ENCODE results near the gene DDX51. TPM values are rescaled to one million over a fixed set of nuclear protein-coding genes. Genes with fewer than 3 reads are reported as not detected.

Gene DDX51
- total RNA-seq, 1 experiment from 2014 or later: 29.3 TPM

DNA sequence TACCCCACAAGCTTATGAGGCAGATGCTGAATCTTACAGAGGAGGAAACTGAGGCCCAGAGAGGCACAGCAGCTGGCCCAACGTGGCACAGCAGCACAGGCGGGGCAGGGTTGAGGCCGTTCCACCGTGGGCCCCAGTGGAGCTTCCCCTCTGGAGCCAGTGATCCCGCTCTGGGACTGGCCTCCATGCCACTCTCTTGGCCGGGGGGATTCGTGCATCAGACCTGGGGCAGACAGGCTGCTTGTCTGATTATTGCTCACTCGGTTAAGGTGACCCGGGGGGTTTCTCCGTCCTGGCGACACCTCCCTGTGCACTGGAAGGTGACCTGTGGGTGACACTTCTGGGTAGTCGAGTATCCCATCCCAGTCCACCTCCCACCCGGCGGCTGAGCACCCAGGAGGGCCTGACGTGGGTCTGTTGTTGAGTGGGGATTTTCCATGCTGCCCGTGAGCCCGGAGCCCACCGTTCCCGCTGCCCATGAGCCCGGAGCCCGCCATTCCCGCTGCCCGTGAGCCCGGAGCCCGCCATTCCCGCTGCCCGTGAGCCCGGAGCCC is 27.9 kb upstream of the DDX51 start:
- in situ Hi-C loops (cut with HindIII; ENCODE audit: low pct_unique_long_range_greater_than_20kb, low sequenced_read_pairs): no loop called here
- POLR2A ChIA-PET: no interaction called here

DNA sequence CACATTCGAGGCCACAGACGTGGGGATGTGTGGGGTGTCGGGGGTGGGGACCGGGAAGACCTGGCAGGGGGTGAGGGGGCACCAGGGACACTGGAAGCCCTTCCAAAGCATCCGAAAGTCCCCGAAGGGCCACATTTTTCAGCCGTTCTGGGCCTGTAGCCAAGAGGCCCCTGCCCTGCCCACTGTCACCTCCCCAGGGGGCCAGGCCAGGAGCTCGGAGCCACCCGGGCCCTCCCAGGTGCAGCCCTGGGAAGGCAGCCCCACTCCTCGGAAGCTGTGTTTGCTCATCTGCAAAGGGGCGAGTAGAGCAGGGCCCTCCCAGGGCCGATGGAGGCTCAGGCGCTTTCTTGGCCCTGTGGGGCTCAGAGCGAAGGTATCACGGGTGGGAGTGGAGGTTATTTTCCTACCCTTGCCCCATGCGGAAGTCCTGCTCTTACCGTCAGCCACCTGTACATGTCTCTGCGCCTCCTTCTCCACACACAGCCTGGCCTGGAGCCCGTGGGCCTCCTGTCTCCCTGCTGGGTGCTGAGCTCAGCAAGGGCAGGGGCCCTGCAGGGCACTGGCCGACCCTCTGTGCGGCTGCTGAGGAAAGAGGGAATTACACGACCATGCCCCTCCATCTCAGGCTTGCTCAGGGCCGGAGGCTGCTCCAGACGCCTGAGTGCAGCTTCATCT is 27.3 kb upstream of the DDX51 start:
- Histone ChIP-seq H3K4me3 (ENCODE audit: low read depth in 2 of 2, low read length in 2 of 2) (no peak overlapping the region), H3K36me3 (ENCODE audit: control insufficient read depth, insufficient read depth, low read length) (no peaks in the 10 kb centered on the region), H3K9me3 (ENCODE audit: control insufficient read depth, insufficient read depth, low read depth, low read length) (no peaks in the 10 kb centered on the region), H3K27ac (ENCODE audit: low read length) (no peak overlapping the region), H3K27me3 (ENCODE audit: control insufficient read depth, insufficient read depth, low read length) (no peaks in the 10 kb centered on the region), H3K4me1 (ENCODE audit: control insufficient read depth, insufficient read depth, low read length) (peaks cover 7% of the 10 kb centered on the region)
- in situ Hi-C loops (cut with HindIII; ENCODE audit: low pct_unique_long_range_greater_than_20kb, low sequenced_read_pairs): no loop called here
- intact Hi-C loops (cut with micrococcal nuclease; ENCODE audit: unreplicated experiment): no loop called here
- POLR2A ChIA-PET: no interaction called here
- DNase-seq (ENCODE audit: low read depth, low spot score) (no peak), ATAC-seq (no peak)
- CTCF ChIA-PET: no interaction called here
- TF ChIP-seq TCF7L2 (IDR thresholded peaks at IDR 0.05; ENCODE audit: low read depth, low read length): no peak
- no peak for TF ChIP-seq POLR2AphosphoS5 (IDR thresholded peaks at IDR 0.05; ENCODE audit: low read depth, low read length)
- TF ChIP-seq, protein P1, sequence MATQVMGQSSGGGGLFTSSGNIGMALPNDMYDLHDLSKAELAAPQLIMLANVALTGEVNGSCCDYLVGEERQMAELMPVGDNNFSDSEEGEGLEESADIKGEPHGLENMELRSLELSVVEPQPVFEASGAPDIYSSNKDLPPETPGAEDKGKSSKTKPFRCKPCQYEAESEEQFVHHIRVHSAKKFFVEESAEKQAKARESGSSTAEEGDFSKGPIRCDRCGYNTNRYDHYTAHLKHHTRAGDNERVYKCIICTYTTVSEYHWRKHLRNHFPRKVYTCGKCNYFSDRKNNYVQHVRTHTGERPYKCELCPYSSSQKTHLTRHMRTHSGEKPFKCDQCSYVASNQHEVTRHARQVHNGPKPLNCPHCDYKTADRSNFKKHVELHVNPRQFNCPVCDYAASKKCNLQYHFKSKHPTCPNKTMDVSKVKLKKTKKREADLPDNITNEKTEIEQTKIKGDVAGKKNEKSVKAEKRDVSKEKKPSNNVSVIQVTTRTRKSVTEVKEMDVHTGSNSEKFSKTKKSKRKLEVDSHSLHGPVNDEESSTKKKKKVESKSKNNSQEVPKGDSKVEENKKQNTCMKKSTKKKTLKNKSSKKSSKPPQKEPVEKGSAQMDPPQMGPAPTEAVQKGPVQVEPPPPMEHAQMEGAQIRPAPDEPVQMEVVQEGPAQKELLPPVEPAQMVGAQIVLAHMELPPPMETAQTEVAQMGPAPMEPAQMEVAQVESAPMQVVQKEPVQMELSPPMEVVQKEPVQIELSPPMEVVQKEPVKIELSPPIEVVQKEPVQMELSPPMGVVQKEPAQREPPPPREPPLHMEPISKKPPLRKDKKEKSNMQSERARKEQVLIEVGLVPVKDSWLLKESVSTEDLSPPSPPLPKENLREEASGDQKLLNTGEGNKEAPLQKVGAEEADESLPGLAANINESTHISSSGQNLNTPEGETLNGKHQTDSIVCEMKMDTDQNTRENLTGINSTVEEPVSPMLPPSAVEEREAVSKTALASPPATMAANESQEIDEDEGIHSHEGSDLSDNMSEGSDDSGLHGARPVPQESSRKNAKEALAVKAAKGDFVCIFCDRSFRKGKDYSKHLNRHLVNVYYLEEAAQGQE (IDR thresholded peaks at IDR 0.05; ENCODE audit: insufficient read depth in 1 of 2, low read depth in 2 of 2, low read length in 1 of 2): no peak
- no peak for TF ChIP-seq SIN3A (IDR thresholded peaks at IDR 0.05; ENCODE audit: borderline replicate concordance, insufficient read depth, low read depth, low read length)
- TF ChIP-seq, protein P2, sequence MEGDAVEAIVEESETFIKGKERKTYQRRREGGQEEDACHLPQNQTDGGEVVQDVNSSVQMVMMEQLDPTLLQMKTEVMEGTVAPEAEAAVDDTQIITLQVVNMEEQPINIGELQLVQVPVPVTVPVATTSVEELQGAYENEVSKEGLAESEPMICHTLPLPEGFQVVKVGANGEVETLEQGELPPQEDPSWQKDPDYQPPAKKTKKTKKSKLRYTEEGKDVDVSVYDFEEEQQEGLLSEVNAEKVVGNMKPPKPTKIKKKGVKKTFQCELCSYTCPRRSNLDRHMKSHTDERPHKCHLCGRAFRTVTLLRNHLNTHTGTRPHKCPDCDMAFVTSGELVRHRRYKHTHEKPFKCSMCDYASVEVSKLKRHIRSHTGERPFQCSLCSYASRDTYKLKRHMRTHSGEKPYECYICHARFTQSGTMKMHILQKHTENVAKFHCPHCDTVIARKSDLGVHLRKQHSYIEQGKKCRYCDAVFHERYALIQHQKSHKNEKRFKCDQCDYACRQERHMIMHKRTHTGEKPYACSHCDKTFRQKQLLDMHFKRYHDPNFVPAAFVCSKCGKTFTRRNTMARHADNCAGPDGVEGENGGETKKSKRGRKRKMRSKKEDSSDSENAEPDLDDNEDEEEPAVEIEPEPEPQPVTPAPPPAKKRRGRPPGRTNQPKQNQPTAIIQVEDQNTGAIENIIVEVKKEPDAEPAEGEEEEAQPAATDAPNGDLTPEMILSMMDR (IDR thresholded peaks at IDR 0.05): no peak
- BruUV-seq (replicated peaks): no TSS peak

More for the DNA sequence above, 27.9 kb upstream of the DDX51 start:
- no peak for DNase-seq (ENCODE audit: low read depth, low spot score)
- no TSS peak for BruUV-seq (replicated peaks)
- Histone ChIP-seq H3K36me3 (ENCODE audit: control insufficient read depth, insufficient read depth, low read length) (no peaks in the 10 kb centered on the region), H3K4me3 (ENCODE audit: low read depth in 2 of 2, low read length in 2 of 2) (no peak overlapping the region), H3K27me3 (ENCODE audit: control insufficient read depth, insufficient read depth, low read length) (no peaks in the 10 kb centered on the region), H3K4me1 (ENCODE audit: control insufficient read depth, insufficient read depth, low read length) (peaks cover 7% of the 10 kb centered on the region), H3K9me3 (ENCODE audit: control insufficient read depth, insufficient read depth, low read depth, low read length) (no peaks in the 10 kb centered on the region), H3K27ac (ENCODE audit: low read length) (no peak overlapping the region)
- CTCF ChIA-PET: no interaction called here
- ATAC-seq: no peak
- TF ChIP-seq POLR2AphosphoS5 (IDR thresholded peaks at IDR 0.05; ENCODE audit: low read depth, low read length) (no peak), SIN3A (IDR thresholded peaks at IDR 0.05; ENCODE audit: borderline replicate concordance, insufficient read depth, low read depth, low read length) (no peak), TCF7L2 (IDR thresholded peaks at IDR 0.05; ENCODE audit: low read depth, low read length) (no peak)
- TF ChIP-seq, protein P1 (IDR thresholded peaks at IDR 0.05; ENCODE audit: insufficient read depth in 1 of 2, low read depth in 2 of 2, low read length in 1 of 2): no peak
- TF ChIP-seq, protein P2 (IDR thresholded peaks at IDR 0.05): no peak
- intact Hi-C loops (cut with micrococcal nuclease; ENCODE audit: unreplicated experiment): no loop called here

All from Panc1 (cell line).